Measurements from ENCODE around the gene ABHD4.

DNA sequence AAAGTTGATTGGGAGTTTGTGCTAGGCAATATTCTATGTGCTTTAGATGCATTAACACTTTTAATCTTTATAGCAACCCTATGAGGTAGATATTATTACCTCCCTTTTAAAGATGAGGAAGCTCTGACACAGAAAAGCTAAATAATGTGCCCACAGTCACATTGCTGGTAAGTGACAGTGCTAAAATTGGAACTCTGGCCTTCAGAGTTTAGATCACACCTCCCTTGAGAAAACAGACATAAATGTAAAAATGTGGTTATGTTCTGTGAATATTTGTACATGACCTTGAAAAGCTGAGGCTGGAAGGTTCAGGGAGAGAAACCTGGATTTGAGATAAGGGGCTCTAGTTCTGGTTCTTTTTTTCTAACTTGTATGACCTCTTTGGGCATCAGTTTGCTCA lies 1.9 kb downstream of the ABHD4 start:
- TF ChIP-seq, protein P1, sequence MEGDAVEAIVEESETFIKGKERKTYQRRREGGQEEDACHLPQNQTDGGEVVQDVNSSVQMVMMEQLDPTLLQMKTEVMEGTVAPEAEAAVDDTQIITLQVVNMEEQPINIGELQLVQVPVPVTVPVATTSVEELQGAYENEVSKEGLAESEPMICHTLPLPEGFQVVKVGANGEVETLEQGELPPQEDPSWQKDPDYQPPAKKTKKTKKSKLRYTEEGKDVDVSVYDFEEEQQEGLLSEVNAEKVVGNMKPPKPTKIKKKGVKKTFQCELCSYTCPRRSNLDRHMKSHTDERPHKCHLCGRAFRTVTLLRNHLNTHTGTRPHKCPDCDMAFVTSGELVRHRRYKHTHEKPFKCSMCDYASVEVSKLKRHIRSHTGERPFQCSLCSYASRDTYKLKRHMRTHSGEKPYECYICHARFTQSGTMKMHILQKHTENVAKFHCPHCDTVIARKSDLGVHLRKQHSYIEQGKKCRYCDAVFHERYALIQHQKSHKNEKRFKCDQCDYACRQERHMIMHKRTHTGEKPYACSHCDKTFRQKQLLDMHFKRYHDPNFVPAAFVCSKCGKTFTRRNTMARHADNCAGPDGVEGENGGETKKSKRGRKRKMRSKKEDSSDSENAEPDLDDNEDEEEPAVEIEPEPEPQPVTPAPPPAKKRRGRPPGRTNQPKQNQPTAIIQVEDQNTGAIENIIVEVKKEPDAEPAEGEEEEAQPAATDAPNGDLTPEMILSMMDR (conservative IDR thresholded peaks at IDR 0.05; ENCODE audit: low read length), result no peak
- no peak for TF ChIP-seq EZH2phosphoT487 (IDR thresholded peaks at IDR 0.05; ENCODE audit: borderline replicate concordance, low read depth, low read length)
